ENCODE measurements around the gene ORM2. TPM values are rescaled to one million over a fixed set of nuclear protein-coding genes. Genes with fewer than 3 reads are reported as not detected.
A peak's percentile ranks its signal among the peaks of the same experiment; 100 is the strongest.
"Not testable (repeated sequence)": the region's sequence is repeated elsewhere in the genome, so short reads cannot be mapped to it uniquely, and the experiment has no call there.

Gene ORM2
- total RNA-seq, 1 experiment from 2014 or later, result not detected

- Histone ChIP-seq H3K4me3 (no peak overlapping the region), H3K27ac (no peak overlapping the region), H3K9me3 (replicated peaks) (no peaks in the 10 kb centered on the region), H3K36me3 (no peaks in the 10 kb centered on the region), H3K4me1 (replicated peaks) (0 out of 2 replicates have a peak, but pooled peaks cover 7% of the 10 kb centered on the region), H3K27me3 (replicated peaks) (no peaks in the 10 kb centered on the region)
- peak in 1 of 2 experiments; percentile 5 for DNase-seq (ENCODE audit: low read depth in 1 of 2, low spot score in 2 of 2)
Observed at GRCh38 chr9:114314256-114314867, 15.3 kb upstream of the ORM2 start.

- H3K4me3 ChIP-seq, result no peak overlapping the region
- H3K27me3 ChIP-seq (replicated peaks), result no peaks in the 10 kb centered on the region
- DNase-seq (ENCODE audit: low read depth in 1 of 2, low spot score in 2 of 2), result peak in 1 of 2 experiments; percentile 27
- no peaks in the 10 kb centered on the region for H3K9me3 ChIP-seq (replicated peaks)
- 0 out of 2 replicates have a peak, but pooled peaks cover 7% of the 10 kb centered on the region for H3K4me1 ChIP-seq (replicated peaks)
- H3K36me3 ChIP-seq, result no peaks in the 10 kb centered on the region
- H3K27ac ChIP-seq, result no peak overlapping the region
Observed at GRCh38 chr9:114314881-114315722, 14.6 kb upstream of the ORM2 start.

DNA sequence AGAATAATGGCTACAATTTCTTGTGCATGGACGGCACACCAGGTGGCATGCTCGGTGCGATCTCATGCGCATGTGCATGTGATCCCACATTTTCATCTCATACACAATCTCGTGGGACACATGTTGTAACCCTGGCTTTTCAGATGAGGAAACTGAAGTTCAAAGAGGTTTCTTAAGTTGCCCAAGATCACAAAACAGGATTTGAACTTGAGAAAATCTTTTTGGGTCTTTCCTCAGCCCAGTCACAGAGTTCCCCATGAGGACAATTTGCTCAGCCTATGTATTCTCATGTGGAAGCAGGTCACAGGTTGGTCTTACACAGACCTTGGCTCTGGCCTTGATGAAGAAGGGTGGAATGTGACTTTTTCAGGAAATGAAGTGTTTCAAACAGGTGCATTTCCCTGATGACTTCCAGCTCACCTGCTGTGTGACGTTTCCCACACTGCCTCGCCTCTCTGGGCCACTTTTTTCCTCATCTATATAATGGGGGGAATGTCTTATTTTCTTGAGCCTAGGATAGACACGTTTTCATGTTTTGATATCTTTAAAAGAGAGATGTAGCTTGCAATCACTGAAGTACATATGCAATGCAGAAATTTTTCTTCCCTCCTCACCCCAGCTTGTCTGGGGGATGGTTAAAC is 13.8 kb upstream of the ORM2 start:
- H3K36me3 ChIP-seq, result no peaks in the 10 kb centered on the region
- H3K9me3 ChIP-seq (replicated peaks), result no peaks in the 10 kb centered on the region
- H3K4me1 ChIP-seq (replicated peaks), result 0 out of 2 replicates have a peak, but pooled peaks cover 9% of the 10 kb centered on the region
- no peak overlapping the region for H3K4me3 ChIP-seq
- H3K27ac ChIP-seq, result no peak overlapping the region
- H3K27me3 ChIP-seq (replicated peaks), result no peaks in the 10 kb centered on the region
- DNase-seq (ENCODE audit: low read depth in 1 of 2, low spot score in 2 of 2), result peak in 1 of 2 experiments; percentile 11

- Histone ChIP-seq H3K36me3 (no peaks in the 10 kb centered on the region), H3K27ac (no peak overlapping the region), H3K4me3 (no peak overlapping the region), H3K27me3 (replicated peaks) (no peaks in the 10 kb centered on the region), H3K4me1 (replicated peaks) (peaks cover 15% of the 10 kb centered on the region), H3K9me3 (replicated peaks) (no peaks in the 10 kb centered on the region)
- peak in 1 of 2 experiments; percentile 27 for DNase-seq (ENCODE audit: low read depth in 1 of 2, low spot score in 2 of 2)
Observed at GRCh38 chr9:114316605-114317230, 13.0 kb upstream of the ORM2 start.

- Histone ChIP-seq H3K36me3 (no peaks in the 10 kb centered on the region), H3K4me3 (no peak overlapping the region), H3K27me3 (replicated peaks) (no peaks in the 10 kb centered on the region), H3K27ac (no peak overlapping the region), H3K9me3 (replicated peaks) (no peaks in the 10 kb centered on the region), H3K4me1 (replicated peaks) (peaks cover 20% of the 10 kb centered on the region)
- DNase-seq (ENCODE audit: low read depth in 1 of 2, low spot score in 2 of 2), result peak in 1 of 2 experiments; percentile 8
Observed at GRCh38 chr9:114317665-114318357, 11.9 kb upstream of the ORM2 start.

DNA sequence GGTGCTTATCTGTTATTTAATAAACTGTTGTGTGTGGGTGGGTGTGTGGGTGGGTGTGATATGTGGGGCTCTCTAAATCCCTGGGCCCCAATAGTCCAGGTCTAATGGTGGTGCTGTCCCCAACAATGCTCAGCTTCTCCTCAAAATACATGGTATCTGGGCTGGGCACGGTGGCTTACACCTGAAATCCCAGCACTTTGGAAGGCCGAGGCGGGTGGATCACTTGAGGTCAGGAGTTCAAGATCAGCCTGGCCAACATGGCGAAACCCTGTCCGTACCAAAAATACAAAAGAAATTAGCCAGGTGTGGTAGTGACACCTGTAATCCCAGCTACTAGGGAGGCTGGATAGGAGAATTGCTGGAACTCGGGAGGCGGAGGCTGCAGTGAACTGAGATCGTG is 11.3 kb upstream of the ORM2 start:
- Histone ChIP-seq H3K4me1 (replicated peaks) (peaks cover 20% of the 10 kb centered on the region), H3K27ac (no peak overlapping the region), H3K27me3 (replicated peaks) (no peaks in the 10 kb centered on the region), H3K4me3 (no peak overlapping the region), H3K36me3 (no peaks in the 10 kb centered on the region), H3K9me3 (replicated peaks) (no peaks in the 10 kb centered on the region)
- DNase-seq (ENCODE audit: low read depth in 1 of 2, low spot score in 2 of 2), result peak in 1 of 2 experiments; percentile 7

- Histone ChIP-seq H3K27me3 (replicated peaks) (no peaks in the 10 kb centered on the region), H3K27ac (no peak overlapping the region), H3K9me3 (replicated peaks) (no peaks in the 10 kb centered on the region), H3K36me3 (no peaks in the 10 kb centered on the region), H3K4me1 (replicated peaks) (peaks cover 20% of the 10 kb centered on the region), H3K4me3 (no peak overlapping the region)
- DNase-seq (ENCODE audit: low read depth in 1 of 2, low spot score in 2 of 2), result peak in 1 of 2 experiments; percentile 13
Observed at GRCh38 chr9:114319147-114319546, 10.5 kb upstream of the ORM2 start.

GRCh38 chr9:114320710-114321109 is 9.0 kb upstream of the ORM2 start:
- not testable (repeated sequence) for H3K27ac ChIP-seq; H3K27me3 ChIP-seq (replicated peaks); H3K9me3 ChIP-seq (replicated peaks); H3K4me3 ChIP-seq; H3K36me3 ChIP-seq
- DNase-seq (ENCODE audit: low read depth in 1 of 2, low spot score in 2 of 2), result peak; percentile 27 to 59
- H3K4me1 ChIP-seq (replicated peaks), result peaks cover 20% of the 10 kb centered on the region

- Histone ChIP-seq H3K27ac (no peak overlapping the region; the same call in 1 of the 2 replicates), H3K27me3 (replicated peaks) (no peaks in the 10 kb centered on the region), H3K4me1 (replicated peaks) (peaks cover 20% of the 10 kb centered on the region), H3K4me3 (no peak overlapping the region), H3K36me3 (no peaks in the 10 kb centered on the region), H3K9me3 (replicated peaks) (no peaks in the 10 kb centered on the region)
- peak; percentile 43 to 62 for DNase-seq (ENCODE audit: low read depth in 1 of 2, low spot score in 2 of 2)
Observed at GRCh38 chr9:114321759-114322158, 7.9 kb upstream of the ORM2 start.

DNA sequence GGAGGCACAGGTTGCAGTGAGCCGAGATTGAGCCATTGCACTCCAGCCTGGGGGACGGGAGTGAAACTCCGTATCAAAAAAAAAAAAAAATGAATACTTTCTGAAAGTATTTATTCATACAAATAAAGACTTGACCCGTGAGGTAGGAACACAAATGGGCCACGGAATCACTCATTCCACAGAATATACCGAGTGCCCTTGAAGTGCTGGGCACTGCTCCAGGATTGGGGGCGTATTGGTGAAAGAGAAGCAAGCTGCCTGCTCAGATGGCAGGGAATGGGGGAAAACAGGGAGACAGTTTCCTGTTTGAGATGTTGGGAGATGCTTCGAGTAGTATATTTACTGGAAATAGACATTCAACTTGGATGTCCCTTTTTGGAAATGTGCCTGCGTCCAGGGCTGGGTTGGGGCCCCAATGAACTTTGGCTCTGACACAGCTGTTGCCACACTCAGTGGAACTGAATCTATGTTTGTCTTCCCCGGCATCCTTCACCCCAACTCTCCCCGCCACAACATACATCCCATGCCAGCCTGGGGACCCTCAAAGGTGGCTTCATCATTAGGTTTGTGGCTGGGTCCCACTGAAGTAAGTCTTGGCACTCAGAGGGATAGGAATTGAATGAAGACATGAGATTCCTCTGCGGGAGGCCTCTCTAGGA is 7.4 kb upstream of the ORM2 start:
- DNase-seq (ENCODE audit: low read depth in 1 of 2, low spot score in 2 of 2); H3K36me3 ChIP-seq; H3K9me3 ChIP-seq (replicated peaks); H3K4me3 ChIP-seq; H3K27me3 ChIP-seq (replicated peaks); H3K27ac ChIP-seq: not testable (repeated sequence)
- peaks cover 20% of the 10 kb centered on the region for H3K4me1 ChIP-seq (replicated peaks)

DNA sequence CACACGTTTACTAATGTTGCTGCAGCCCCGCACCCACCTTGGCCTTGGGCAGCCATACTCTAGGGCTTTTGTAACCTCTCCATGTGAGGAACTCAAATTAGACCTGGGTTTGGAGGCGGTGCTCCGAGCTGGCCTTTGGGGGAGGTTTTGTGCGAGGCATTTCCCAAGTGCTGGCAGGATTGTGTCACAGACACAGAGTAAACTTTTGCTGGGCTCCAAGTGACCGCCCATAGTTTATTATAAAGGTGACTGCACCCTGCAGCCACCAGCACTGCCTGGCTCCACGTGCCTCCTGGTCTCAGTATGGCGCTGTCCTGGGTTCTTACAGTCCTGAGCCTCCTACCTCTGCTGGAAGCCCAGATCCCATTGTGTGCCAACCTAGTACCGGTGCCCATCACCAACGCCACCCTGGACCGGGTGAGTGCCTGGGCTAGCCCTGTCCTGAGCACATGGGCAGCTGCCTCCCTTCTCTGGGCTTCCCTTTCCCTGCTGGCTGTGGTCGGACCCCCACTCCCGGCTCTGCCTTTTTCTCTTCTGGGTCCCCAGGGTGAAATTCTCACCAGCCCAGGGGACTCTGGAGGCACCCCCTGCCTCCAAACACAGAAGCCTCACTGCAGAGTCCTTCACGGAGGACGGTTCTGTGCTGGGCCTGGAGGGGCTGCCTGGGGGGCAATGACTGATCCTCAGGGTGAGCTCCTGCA is 6.7 kb upstream of the ORM2 start, which contains the start of gene ORM1:
Gene ORM1, plus strand, starts transcription at position 268 of the 701 bp plus-strand sequence. Its CDS starts 36 bp downstream, at position 304.
- H3K9me3 ChIP-seq (replicated peaks); H3K27ac ChIP-seq; H3K36me3 ChIP-seq; H3K27me3 ChIP-seq (replicated peaks); DNase-seq (ENCODE audit: low read depth in 1 of 2, low spot score in 2 of 2); H3K4me3 ChIP-seq: not testable (repeated sequence)
- peaks cover 14% of the 10 kb centered on the region for H3K4me1 ChIP-seq (replicated peaks)

DNA sequence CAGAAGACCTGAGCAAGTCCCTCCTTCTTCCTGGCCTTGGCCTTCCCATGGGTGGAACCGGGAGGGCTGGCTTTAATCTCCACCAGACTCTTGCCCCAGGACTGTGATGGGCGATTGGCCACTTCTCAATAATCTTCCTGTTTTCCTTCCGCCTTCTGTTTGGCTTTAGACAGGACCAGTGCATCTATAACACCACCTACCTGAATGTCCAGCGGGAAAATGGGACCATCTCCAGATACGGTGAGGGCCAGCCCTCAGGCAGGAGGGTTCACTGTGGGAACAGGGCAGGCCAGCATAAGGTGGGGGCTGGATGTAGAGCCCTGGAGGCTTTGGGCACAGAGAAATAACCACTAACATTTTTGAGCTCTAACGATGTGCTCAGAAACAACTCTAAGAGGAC is 5.8 kb upstream of the ORM2 start:
- H3K4me3 ChIP-seq; H3K27ac ChIP-seq; H3K36me3 ChIP-seq; H3K9me3 ChIP-seq (replicated peaks); DNase-seq (ENCODE audit: low read depth in 1 of 2, low spot score in 2 of 2); H3K27me3 ChIP-seq (replicated peaks): not testable (repeated sequence)
- H3K4me1 ChIP-seq (replicated peaks), result peaks cover 12% of the 10 kb centered on the region
